NCI-H1105 (cell line): Measurements from ENCODE around the gene ARHGEF26.

Experiments used
- DNase-seq: peaks from one replicate; lab custom pipeline; 2025; lab: John Stamatoyannopoulos, UW

ARHGEF26 gene

DNA sequence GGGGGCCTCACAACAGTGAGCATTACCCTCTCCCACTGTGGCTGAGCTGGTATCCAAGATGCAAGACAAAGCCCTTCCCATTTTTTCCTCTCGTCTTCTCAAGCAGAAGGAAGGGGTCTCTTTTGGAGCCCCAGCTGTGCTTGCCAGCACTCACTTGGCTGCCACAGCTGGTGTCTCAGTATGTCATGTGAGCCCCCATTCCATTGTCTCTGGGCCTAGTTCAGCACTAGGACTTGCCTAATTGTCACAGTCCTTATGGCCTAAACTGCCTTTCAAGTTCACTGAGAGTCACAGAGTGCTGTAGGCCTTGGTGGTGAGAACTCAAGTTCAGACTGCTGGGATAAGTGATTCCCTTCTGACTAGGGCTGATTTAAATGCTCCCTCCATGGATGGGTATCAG is 89.8 kb downstream of the ARHGEF26 start:
- DNase-seq, result no peak

DNA sequence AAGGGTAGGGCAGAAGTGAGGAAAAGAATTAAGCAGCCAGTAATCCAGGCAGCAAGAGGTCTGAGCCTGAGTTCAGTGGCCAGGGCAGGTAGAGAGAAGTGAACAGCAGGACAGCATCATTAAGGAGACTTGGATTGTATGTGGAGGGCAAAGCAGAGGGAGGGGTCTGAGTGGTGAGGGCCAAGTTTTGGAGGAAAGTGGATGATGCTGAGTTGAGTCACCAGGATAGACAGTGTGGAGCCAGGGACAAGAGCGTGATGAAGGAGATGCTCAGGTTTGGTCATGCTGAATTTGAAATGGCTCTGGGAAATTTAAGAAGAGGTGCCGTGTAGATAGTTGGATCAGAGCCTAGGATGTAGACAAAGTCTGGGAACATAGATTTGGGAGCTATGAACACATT is 93.1 kb downstream of the ARHGEF26 start:
- DNase-seq, result no peak

DNA sequence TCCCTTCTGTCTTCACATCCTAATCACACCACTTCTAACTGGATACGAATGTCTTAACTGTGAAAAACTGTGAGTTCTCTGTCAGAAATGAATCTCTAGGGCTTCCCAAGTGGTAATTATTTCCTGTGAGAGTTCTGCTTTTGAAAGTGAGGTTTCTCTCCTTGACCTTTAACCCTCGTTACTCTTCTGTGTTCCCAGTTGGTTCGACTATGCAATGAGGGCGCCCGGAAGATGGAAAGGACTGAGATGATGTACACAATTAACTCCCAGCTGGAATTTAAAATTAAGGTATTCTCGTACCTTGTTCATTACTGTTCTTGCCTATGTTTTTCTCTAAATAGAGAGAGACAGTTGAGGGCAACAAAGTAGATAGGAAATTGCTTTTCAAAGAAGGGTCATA is 96.5 kb downstream of the ARHGEF26 start:
- no peak for DNase-seq

DNA sequence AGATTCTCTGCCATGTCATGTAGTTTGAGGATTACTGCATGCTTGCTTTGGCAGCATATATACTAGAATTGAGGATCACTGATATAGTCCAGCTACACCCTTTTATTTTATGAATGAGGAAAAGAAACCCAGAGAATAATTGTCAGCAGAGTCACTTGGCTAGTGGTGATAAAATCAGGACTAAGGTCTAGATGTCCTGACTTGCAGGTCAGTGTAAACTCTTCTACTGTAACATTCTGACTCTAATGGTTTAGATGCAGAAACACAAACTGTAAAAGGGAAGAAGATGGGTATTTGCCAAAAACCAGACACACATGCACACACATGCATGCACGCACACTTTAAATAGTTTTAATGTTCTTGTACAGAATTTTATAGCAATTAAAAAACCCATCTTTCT is 97.5 kb downstream of the ARHGEF26 start:
- no peak for DNase-seq

DNA sequence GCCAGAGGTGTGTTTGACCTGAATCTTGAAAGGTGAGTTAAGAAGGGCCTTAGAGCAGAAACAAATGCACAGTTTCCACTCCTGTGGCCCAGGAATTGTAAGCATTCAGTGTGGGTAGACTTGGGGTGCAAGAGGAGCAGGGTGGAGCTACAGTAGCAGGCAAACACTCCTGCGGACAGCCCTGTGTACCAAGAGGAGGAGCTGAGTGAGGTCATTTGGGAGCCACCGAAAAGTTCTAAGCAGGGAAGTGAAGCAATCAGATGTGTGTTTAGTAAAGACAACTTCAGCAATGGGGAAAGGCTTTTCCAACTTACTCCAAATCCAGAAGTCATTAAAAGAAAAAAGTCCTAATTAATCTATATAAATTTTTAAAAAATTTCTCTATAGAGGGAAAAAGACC is 99.3 kb downstream of the ARHGEF26 start:
- DNase-seq, result no peak

DNA sequence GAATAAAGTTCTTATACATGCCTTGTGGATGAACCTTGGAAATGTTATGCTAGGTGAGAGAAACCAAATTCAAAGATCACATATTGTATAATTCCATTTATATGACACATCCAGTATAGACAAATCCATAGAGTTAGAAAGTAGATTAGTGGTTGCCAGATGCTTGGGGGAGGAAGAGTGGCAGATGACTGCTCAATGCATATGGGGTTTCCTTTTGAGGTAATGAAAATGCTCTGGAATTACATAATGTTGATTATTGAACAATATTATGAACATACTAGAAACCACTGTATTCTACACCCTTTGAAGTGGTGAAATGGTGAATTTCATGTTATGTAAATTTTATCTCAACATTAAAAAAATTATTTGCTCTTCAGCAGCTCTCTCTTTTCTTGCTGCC is 102.3 kb downstream of the ARHGEF26 start:
- no peak for DNase-seq

DNA sequence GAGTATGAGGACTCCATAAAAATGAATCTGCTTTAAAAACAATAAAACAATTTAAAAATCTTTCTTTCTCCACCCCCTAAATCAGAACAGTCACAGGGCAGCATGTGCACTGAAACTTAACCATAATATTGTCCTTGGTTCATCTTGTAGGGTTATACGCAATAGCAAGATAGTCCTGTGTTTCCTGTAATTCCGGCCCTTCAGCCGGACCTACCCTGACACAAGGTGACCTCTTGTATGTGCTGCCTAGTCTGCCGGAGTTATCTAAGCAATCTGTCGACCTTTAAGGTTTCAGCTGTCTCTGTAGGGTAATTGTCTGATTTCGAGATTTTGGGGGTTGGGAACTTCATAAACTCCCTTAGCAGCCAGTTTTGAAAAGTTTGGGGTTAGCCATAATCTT is 103.2 kb downstream of the ARHGEF26 start:
- DNase-seq, result no peak

DNA sequence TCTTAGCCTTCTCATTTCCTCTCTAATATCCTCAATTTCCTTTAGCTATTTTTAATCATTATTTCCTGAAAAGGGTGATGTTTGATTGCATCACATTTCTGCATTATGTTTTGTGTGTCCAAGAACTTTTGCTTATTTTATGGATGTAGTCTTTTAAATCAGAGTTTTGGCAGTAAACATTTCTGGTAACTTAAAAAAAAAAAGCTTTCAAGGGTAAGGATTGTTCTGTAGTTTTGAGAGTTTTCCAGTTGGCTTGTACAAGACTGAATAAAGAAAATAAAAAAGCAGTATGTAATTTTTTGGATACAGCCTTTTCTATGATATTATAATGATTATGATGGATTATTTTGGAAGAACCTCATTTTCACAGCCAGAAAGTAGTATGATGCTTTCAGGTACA is 103.7 kb downstream of the ARHGEF26 start:
- DNase-seq, result no peak

DNA sequence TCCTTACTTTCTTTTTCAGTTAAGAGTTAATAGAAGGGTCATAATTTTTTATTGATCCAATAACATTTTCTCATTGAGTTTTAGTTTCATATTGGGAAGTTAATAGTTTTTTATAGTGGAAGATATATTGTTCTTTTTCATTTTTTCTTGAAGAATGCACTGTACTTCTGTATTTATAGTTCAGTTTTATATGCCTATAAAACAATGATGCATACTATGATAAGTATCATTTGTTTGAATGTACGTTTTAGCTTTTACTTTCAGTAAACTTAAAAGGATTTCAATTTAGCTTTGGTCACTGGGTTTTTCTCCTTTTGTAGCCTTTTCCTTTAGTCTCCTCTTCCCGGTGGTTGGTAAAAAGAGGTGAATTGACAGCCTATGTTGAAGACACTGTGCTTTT is 104.3 kb downstream of the ARHGEF26 start:
- DNase-seq, result no peak

DNA sequence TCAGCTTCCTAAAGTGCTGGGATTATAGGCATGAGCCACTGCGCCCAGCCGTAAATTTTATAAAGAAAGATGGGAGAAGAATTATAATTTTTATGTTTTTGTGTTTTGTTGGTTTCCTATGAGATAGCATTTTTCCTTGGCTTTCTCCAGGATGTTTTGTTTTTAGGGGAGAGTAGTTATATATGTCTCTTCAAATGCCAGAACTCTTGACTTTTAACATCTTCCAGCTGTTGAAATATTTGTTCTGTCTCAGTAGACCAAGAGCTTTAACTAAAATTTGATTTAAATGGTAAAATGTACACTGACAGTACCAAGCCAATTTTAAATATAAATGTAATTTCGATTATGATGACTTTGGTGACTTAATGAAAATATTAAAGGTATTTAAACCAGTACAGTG is 106.3 kb downstream of the ARHGEF26 start:
- no peak for DNase-seq

DNA sequence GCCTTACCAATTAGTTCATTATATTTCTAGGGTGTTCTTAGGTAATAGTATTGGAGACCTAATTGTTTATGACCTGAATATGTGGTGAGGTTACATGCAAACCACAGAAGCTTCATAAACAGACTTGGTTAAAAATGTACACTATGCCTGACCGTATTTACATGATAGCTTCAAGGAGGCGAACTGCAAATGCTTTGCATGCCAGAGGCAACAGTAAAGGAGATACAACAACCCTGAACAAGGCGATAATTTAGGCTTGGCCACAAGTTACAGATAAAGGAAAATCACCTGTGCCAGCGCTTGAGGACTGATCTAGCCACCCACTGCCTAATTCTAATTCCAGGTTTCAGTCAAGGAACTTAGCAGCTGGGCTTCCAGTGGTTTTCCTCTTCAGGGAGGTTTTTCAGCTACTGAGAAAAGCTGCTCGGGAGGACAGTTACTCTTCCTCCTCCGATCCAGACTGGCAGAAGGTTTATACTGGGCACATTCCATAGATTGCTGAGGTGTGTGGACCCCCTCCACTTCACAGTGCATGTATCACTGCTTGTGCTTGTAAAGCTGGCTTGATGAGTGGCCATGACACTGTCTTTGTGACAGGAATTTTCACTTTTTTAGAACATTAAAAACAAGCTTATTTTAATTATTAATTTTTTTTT is 107.5 kb downstream of the ARHGEF26 start:
- DNase-seq, result no peak

DNA sequence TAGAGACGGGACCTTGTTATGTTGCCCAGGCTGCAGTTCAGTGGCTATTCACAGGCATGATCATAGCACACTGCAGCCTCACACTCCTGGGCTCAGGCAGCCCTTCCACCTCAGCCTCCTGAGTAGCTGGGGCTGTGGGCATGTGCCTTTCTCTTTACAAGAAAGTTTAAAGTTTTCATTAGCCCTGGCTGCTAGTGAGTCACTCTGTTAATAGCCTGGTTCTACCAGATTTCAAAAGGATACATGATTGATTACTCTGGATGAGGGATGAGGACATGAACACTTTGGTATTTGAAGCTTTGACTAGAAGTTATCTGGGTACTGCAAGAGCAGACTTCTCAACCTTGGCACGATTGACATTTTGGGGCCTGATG is 108.0 kb downstream of the ARHGEF26 start:
- no peak for DNase-seq

DNA sequence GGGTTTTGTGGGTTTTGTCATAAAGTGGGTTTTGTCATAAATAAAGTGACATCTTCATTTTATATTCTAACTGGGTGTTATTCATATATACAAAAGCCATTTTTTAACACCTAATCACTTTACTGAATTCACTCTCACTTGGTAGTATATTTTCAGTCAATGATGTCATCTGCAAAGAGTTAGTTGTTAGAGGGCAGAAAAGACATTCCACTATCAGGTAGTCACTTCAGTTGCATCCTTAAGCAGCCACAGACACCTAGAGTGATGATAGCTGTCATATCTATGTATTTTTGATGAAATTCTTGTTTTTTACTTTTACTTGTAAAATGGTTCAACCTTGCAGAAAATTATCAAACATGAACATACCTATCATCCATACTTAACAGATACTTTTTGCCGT is 114.1 kb downstream of the ARHGEF26 start:
- DNase-seq, result no peak

DNA sequence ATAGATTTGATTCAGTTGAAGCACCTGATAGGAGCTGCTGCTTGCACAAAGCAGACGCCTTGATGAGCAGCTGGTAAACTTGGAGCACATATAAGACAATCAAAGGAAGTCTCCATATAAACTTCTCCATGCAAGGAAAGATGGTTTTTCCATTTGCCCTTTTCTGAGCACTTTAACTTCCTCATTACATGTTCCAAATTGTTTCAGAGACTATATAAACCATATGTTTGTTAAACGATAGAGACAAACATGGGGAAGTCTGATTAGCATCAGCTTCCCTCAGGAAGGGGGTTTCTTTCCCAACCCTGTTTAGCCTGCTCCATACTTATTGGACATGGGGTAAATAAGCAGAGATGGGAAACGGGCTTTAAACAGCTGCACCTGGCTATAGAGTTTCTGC is 115.1 kb downstream of the ARHGEF26 start:
- no peak for DNase-seq

DNA sequence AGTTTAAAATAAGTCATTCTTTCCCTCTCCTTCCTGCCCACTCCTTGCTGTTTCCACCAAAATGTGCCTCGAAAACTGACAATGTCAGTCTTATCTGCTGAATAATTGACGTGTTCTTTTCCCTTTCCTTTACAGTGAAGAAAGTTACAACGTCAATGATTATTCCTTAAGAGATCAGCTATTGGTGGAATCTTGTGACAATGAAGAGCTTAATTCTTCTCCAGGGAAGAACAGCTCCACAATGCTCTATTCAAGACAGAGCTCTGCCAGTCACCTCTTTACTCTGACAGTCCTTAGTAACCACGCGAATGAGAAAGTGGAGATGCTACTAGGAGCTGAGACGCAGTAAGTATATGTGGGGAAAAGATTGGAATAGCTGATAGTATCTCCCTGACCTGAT is 119.0 kb downstream of the ARHGEF26 start:
- DNase-seq, result no peak

DNA sequence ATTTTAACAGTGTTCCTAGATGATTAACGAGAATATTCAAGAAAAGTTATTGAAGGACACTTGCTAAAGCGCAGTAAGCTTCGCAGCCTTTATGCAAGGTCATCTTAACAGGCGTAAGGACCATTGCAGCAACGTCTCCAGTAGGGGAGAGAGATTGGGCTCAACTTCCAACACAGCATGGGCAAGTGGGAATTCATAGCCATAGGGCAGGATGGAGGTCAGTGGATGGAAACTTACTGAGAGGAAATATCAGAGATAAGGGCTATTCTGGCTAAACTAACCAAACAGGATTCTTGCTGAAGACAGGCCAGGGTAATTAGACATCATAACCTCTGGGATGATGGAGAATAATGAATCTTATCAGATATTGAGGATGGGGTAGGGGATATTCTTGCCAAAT is 120.3 kb downstream of the ARHGEF26 start:
- DNase-seq, result no peak

DNA sequence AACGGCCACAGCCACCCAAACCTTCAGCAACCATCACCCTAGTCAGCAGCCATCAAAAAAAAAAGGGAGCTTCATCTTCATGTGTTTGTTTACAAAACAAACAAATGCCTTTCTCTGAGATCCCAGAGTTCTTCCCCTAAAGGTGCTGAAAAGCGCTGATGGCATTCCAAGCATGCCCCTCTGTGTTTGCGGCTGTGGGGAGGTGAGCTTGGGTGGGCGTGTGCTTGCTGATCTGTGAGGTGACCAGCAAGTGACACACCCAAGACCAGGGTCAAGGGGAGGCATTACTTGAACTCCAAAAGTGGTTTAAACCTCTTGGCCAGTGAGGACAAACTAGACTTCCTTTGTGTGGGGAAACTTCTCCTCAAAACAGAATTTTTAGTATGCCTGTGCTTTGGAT is 121.6 kb downstream of the ARHGEF26 start:
- no peak for DNase-seq

DNA sequence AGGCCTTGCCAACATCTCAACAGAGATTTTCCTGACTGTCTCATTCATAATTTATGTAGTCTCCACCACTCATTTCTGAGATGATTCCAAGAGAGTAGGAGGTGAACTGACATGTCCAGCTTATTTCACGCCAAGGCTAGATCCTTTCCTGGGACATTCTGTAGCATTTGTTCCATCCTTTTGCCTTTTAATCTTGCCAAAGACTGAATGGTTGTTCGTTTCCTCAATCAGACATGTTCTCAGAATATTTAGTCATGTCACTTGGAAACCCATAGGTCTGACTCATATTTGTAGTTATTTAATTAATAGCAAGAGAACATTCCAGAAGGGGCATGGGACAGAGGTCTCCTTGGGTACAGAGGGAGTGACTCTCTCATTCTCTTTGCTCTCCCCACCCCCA is 122.2 kb downstream of the ARHGEF26 start:
- DNase-seq, result no peak

DNA sequence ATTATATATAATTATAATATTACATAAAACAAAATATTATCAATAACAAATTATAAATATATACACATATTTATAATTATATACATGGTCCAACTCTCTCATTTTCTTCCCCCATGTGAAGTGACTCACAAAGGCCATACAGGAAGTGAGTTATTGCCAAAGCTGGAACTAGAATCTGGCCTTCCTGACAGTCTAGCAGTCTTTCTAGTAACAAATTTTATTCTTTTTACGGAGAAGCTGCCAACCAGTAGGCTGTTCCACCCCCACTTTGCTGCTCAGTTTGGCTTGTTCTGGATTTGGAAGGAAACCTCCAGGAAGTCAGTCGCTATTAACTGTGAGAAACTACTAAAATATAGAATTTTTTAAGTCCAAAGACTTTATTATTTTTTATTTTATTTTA is 123.5 kb downstream of the ARHGEF26 start:
- DNase-seq, result no peak

DNA sequence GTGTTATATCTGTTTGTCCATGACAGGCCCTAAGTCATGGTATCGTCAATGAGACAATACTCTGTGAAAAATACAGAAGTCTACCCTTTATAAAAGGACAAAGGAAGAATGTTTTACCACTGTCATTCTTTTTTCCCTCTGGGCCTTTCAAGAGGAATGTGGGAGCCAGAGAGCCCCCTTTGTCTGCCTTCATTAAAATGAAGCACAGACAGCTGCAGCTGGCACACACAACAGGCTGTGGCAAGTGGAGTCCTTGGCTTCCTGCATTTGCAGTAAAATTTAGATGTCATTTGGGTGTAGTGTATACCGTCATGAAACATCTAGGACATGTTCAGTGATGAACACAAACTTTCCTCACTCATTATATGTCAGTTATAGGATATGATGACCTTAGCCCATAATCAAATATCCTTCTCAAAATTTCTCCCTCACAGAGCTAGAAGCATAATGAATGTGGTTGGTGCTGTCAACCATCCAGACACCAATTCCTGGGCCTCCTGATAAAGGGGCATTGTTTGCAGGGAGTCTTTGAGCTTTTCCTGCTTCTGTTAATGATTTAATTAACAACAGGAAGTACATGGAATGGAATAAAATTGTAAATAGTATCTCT is 126.7 kb downstream of the ARHGEF26 start:
- DNase-seq, result no peak

DNA sequence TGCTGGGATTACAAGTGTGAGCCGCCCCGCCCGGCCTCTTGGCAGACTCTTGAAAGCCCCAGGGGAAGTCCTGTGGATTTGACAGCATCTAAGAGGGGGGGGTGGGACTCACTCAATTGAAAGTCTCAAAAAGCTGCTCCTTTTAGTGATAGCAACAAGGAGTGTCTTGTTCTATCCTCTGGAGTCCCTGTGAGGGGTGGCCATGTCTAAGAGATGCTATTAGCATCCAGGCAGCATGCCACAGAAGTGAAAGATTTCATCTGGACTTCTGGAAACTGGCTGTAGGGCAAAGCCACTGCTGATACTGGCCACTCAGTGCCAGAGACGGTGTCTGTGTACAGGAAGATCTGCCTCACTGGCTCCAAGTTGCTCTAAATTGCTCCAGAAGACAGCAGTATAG is 129.1 kb downstream of the ARHGEF26 start:
- no peak for DNase-seq

DNA sequence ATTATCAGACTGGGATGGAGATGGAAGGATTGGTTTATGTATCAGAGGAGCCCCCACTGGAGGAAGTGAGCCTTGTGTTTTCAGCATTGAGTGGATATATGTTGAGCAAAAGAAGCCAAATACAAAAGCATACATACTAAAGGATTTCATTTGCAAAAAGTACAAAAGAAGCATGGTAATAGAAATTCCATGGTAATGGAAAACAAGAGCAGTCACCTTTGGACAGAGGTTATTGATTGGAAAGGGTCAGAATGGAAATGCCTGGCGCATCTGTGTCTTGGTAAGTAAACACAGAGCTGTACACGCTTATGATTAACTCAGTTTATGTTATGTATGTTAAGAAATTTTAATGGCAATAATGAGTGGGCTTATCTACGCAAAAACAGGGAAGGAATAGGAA is 130.4 kb downstream of the ARHGEF26 start:
- DNase-seq, result no peak

DNA sequence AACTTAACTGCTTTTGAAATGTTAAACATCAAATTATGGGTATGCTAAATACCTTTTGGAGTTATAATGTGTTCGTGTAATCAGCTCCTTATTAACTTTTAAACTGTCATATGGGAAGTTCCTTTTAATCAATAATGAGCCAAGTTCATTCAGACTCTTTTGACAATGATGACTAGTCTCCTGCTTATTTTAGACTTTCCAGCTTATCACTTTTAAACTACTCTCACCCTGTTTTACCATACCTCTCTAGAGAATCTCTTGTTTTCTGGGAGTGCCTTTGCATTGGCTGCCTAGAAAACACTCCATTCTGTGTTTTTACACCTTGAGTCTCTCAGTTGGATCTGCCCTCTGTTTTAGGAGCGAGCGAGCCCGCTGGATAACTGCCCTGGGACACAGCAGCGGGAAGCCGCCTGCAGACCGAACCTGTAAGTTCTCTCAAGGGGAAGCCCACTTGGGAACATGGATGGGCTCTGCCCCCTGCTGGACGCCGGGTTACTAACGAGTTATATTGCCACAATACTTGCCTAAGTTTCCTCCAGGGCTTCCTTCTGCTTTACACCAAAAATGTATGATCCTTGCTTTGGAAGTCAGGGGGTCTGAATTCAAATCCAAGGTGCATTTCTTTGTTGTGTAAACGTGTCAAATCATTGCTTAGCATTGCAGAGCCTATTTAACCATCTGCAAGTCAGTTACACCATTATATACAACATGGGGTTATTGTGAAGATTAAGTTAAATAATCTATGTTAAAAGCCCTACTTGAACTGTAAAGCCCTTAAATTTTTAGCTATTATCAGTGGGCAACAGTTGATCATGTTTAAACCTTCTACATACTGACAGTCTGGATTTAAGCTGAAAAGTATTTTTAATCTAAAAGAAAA is 131.8 kb downstream of the ARHGEF26 start:
- peak; percentile 86 for DNase-seq
